K562 (cell line): Measurements from ENCODE around the gene KIFAP3. TPM values are rescaled to one million over a fixed set of nuclear protein-coding genes. Genes with fewer than 3 reads are reported as not detected.

Experiments used
- CCNT2 ChIP-seq: IDR thresholded peaks from 2 replicates; pipeline ENCODE4 v1.6.1; 2011; ENCODE audit warnings: borderline replicate concordance, low read depth, mild to moderate bottlenecking, moderate library complexity, mixed read lengths, low read length; ENCODE audit not compliant: insufficient read length; ENCODE audit errors: extremely low read depth
- ELF2 ChIP-seq: fragments of 250-450 bp; sonication (Bioruptor Pico); IDR thresholded peaks from 2 replicates; pipeline ENCODE4 v1.5.0; 2021; ENCODE audit warnings: mild to moderate bottlenecking
- GABPB2 ChIP-seq: fragments of 250-450 bp; sonication (Bioruptor Pico); conservative IDR thresholded peaks from 2 replicates; pipeline ENCODE4 v1.5.1; 2021; ENCODE audit warnings: mild to moderate bottlenecking
- ILF3 ChIP-seq: fragments of 450-650 bp; IDR thresholded peaks from 2 replicates; pipeline ENCODE4 v1.6.1; 2018; ENCODE audit warnings: antibody characterized with exemption, mild to moderate bottlenecking, moderate library complexity, borderline replicate concordance
- KDM2B ChIP-seq: fragments of 250-450 bp; sonication (Bioruptor Pico); IDR thresholded peaks from 2 replicates; pipeline ENCODE4 v1.8.0; 2021; ENCODE audit warnings: mild to moderate bottlenecking, moderate library complexity
- L3MBTL2 ChIP-seq: fragments of 450-650 bp; IDR thresholded peaks from 2 replicates; pipeline ENCODE4 v1.6.1; 2016; ENCODE audit warnings: mild to moderate bottlenecking, moderate library complexity
- OTX1 ChIP-seq: fragments of 450-650 bp; formaldehyde crosslinking; IDR thresholded peaks from 2 replicates; pipeline ENCODE4 v1.4.0; 2022; ENCODE audit warnings: mild to moderate bottlenecking
- SAFB ChIP-seq: fragments of 200-400 bp; formaldehyde crosslinking; IDR thresholded peaks from 2 replicates; pipeline ENCODE4 v1.6.1; 2017; ENCODE audit warnings: low read depth, low read length, borderline replicate concordance
- SAP30 ChIP-seq: fragments of 200-600 bp; sonication (generic); IDR thresholded peaks from 2 replicates; pipeline ENCODE4 v1.6.1; 2012; ENCODE audit warnings: borderline replicate concordance, low read depth, mild to moderate bottlenecking, moderate library complexity, low read length, control low read depth, inconsistent platforms; ENCODE audit not compliant: insufficient read depth, poor library complexity, severe bottlenecking
- SFPQ ChIP-seq: fragments of 200-400 bp; formaldehyde crosslinking; IDR thresholded peaks from 2 replicates; pipeline ENCODE4 v1.6.1; 2017; ENCODE audit warnings: mild to moderate bottlenecking, low read depth, low read length, moderate library complexity
- SREBF1 ChIP-seq: fragments of 150-350 bp; IDR thresholded peaks from 2 replicates; pipeline ENCODE4 v1.6.1; 2014; ENCODE audit warnings: antibody characterized with exemption, low read depth, low read length, borderline replicate concordance
- TAF7 ChIP-seq: fragments of 450-650 bp; IDR thresholded peaks from 2 replicates; pipeline ENCODE4 v1.6.1; 2016; ENCODE audit warnings: missing genetic modification characterization, missing compliant biosample characterization
- TAF9B ChIP-seq: fragments of 450-650 bp; IDR thresholded peaks from 2 replicates; pipeline ENCODE4 v1.6.1; 2018; ENCODE audit warnings: mild to moderate bottlenecking; ENCODE audit not compliant: partially characterized antibody
- TFAP4 ChIP-seq: sonication (generic); formaldehyde crosslinking; IDR thresholded peaks from 2 replicates; pipeline ENCODE4 v1.8.0; 2022; ENCODE audit warnings: missing genetic modification reagents, mild to moderate bottlenecking, moderate library complexity, borderline replicate concordance
- THRB ChIP-seq: fragments of 450-650 bp; formaldehyde crosslinking; conservative IDR thresholded peaks from 2 replicates; pipeline ENCODE4 v1.4.0; 2022; ENCODE audit warnings: mild to moderate bottlenecking, missing genetic modification characterization
- ZBED1 ChIP-seq: IDR thresholded peaks from 2 replicates; pipeline ENCODE4 v1.6.1; 2014
- ZNF311 ChIP-seq: fragments of 250-450 bp; sonication (Bioruptor Pico); IDR thresholded peaks from 2 replicates; pipeline ENCODE4 v1.4.0; 2020; ENCODE audit warnings: mild to moderate bottlenecking, moderate library complexity
- ZNF639 ChIP-seq, 2 experiments: fragments of 200-800 bp in 1 of 2; sonication (Bioruptor generic) in 1 of 2; sonication (generic) in 1 of 2; formaldehyde crosslinking in 1 of 2; IDR thresholded peaks in 1 of 2; conservative IDR thresholded peaks in 1 of 2; 2 replicates each; pipeline versions ENCODE4 v1.5.0 to v1.6.1; 2016 to 2020; ENCODE audit warnings: missing compliant biosample characterization in 1 of 2, missing genetic modification characterization in 1 of 2, missing genetic modification reagents in 1 of 2
- ZNF764 ChIP-seq: fragments of 250-450 bp; sonication (Bioruptor Pico); IDR thresholded peaks from 2 replicates; pipeline ENCODE4 v1.4.0; 2020; ENCODE audit warnings: low read depth, mild to moderate bottlenecking, moderate library complexity
- ZNF77 ChIP-seq: fragments of 250-450 bp; sonication (Bioruptor Pico); IDR thresholded peaks from 2 replicates; pipeline ENCODE4 v1.5.0; 2020
- polyA plus RNA-seq, 8 experiments: library from polyadenylated mRNA; depleted of rRNA in 4 of 8; stranded (reverse) in 5 of 8; unstranded in 3 of 8; fragments of >200 nt; fragmentation: Nextera tagmentation in 2 of 8; fragmentation: Illumina TruSeq in 1 of 8; extraction: Ambion mirVana in 2 of 8; extraction: Trizol in 1 of 8; gene quantifications; 2 replicates each; pipeline versions ENCODE4 v1.2.1 to v1.2.3, GENCODE V29; 2011 to 2014; ENCODE audit warnings: inconsistent platforms in 1 of 8, missing spikeins in 1 of 8
- total RNA-seq, 7 experiments: library from RNA; depleted of rRNA in 6 of 7; stranded (reverse); fragments of >200 nt in 6 of 7; fragmentation: Illumina TruSeq in 2 of 7; extraction: Trizol in 2 of 7; gene quantifications; 2 replicates each; pipeline versions ENCODE4 v1.2.1 to v1.2.3, GENCODE V29; 2011 to 2021; ENCODE audit warnings: low replicate concordance in 1 of 7

Gene KIFAP3
- total and polyA plus RNA-seq, 9 of the 15 experiments (the other 6 are each of a cell fraction or from before 2014, with no cell fraction given) = 8.8 to 17.5 (median 11.8) TPM

GRCh38 chr1:169893645-169894423 lies 180.7 kb downstream of the KIFAP3 start, which contains the start of gene SCYL3 (continued):
- TF ChIP-seq SAP30 = peak; percentile 95
- 0 out of 2 replicates have a peak, but pooled peaks have one; percentile 82 for TF ChIP-seq L3MBTL2
- TF ChIP-seq ILF3 = no peak
- peak; percentile 99 for TF ChIP-seq ELF2 (CRISPR knock-in tag)
- TF ChIP-seq KDM2B = no peak
- no peak for TF ChIP-seq SFPQ
- peak; percentile 39; the same call in 1 of the 2 replicates for TF ChIP-seq OTX1
- peak; percentile 80; the same call in 1 of the 2 replicates for TF ChIP-seq ZBED1
- TF ChIP-seq ZNF311 (CRISPR knock-in tag) = peak; percentile 38; the same call in 1 of the 2 replicates
- peak; percentile 74 for TF ChIP-seq TAF7 (tag)
- peak; percentile 59 for TF ChIP-seq TAF9B
- TF ChIP-seq THRB (CRISPR knock-in tag) = 0 out of 2 replicates have a peak, but pooled peaks have one; percentile 23
- peak; percentile 98 for TF ChIP-seq TFAP4 (CRISPR knock-in tag)
- TF ChIP-seq GABPB2 (CRISPR knock-in tag) = no peak
- no peak for TF ChIP-seq ZNF764 (CRISPR knock-in tag)
- no peak for TF ChIP-seq SREBF1
- TF ChIP-seq ZNF77 (CRISPR knock-in tag) = no peak
- TF ChIP-seq ZNF639 (CRISPR knock-in tag; conservative IDR thresholded peaks at IDR 0.05 in 1 of 2, IDR thresholded peaks at IDR 0.05 in 1 of 2) = peak in 1 of 2 experiments; percentile 94; a peak in 2 of 4 replicates
- TF ChIP-seq CCNT2 = peak; percentile 27
- TF ChIP-seq SAFB = no peak
